Activated CD4-positive, CD25-positive, alpha-beta regulatory T cell treated with anti-CD3 and anti-CD28 coated beads, Interleukin-2, amount 50 U/mL, for 24 hours (primary cell): ENCODE results near the gene TCEAL9.
"Not testable (repeated sequence)": the region's sequence is repeated elsewhere in the genome, so short reads cannot be mapped to it uniquely, and the experiment has no call there.

Experiments used
- ATAC-seq, 2 donors: fragments of 150-1000 bp; cut with Tn5 transposase; one replicate each; pipeline ENCODE4 v1.10.0; 2021; ENCODE audit warnings: mild to moderate bottlenecking in 1 of 2, moderate library complexity in 1 of 2

The TCEAL9 gene

DNA sequence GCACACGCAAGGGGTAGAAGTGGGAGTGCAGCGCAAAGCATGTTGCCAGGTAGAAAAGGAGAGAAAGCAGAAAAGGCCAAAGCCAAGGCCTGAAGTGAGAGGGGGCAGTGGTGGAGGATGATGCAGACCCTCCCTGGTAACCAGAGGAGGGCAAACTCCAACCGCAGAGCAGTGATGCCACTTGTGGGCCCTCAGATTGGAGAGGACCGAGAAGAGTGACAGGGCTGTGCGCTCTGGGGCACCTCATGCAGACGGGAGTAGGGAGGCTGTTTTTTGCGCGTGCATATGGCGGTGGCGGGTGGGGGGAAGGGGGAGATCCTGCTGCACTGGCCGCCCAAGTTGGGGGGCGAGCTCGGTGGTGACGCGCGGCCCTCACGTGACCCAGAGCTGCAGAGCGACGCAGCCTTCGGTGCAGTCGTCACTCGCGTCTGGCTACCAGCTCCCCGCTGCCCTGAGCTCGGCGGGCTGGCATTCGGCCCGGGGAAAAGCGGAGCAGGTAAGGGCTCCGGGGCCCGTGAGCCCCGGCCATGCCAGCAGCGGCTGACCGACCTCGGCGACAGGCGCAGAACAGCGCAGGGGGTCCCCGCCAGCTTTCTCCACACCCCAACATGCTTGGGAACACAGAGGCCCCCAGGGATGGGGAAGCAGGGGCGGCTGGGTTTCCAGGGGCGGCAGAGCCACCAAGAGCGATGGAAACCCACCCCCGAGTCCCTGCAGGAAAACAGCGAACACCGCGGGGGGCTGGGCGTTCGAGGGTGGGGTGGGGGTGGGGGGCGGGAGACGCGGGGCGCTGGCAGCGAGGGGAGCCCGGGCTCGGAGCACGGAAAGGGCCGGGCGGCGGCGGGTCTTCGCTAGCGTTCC is 20.0 kb downstream of the TCEAL9 start, which contains the start of gene BEX3:
TSS of gene BEX3 (plus strand) at position 421 of the 861 bp plus-strand sequence. CDS start 984 bp downstream, outside the sequence.
- ATAC-seq = peak; percentile 79 to 88

- ATAC-seq = no peak
Observed at GRCh38 chrX:103376979-103377324, 20.6 kb downstream of the TCEAL9 start.

DNA sequence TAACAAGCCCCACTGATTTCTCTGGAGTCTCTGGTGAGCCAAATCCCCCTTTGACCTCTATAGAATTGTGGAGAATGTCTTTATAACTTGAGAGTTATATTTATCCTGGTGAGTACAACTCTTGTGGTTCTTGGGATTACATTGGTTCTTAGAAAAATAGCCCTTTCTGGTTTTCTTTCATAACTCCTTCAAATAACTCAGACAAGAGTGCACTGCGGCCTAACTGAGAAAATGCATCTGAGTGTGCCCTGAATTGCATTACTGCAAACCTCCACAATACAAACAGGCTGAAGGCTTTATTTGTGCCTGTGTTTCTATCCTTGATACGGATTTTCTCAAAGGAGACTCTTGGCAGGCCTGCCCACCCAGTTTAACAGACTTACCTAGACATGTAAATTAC is 22.7 kb downstream of the TCEAL9 start:
- no peak for ATAC-seq

- ATAC-seq = no peak
Observed at GRCh38 chrX:103382877-103383276, 26.6 kb downstream of the TCEAL9 start.

- no peak for ATAC-seq
Observed at GRCh38 chrX:103384672-103385071, 28.4 kb downstream of the TCEAL9 start.

DNA sequence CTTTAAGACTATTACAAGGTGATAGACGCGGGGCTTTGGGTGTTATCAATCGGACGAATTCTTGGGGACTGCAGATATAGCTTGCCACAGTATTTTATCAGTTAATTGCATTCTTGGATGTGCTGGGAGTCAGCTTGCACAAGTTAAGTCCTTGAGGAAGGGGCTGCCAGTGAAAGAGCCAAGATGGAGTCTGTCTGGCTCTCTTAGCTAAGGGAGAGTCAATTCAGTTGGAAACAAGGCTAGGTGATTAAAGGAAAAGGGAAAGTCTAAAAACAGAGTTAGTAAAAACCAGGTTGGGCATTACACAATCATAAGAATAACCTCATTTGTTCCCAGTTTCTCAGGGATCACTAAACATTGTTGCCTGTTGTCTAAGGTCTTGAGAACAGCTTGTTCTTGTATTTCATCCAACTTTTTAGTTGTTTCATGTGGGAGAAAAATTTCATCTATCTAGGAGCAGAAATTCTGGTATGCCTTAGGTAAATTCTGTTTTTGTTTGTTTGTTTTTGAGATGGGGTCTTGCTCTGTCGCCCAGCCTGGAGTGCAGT is 29.1 kb downstream of the TCEAL9 start:
- ATAC-seq = not testable (repeated sequence)

DNA sequence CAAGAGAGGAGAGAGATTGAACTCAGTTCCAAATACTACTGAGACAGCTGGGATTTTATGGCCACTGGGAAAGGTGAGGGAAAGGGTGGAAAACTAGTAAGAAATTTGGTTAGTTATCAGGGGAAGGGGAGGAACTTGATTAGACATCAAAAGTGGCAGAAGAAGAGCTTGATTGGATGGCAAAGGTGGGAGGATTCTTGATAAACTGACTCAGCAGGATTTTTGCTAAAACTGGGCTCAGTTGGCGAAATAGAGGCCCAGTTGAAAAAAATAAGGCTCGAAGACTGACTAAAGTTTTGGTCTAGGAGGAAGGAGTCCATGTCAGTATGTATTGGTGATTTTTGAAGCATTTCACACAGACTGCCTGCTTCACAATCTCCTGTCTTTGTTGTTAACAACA is 30.0 kb downstream of the TCEAL9 start:
- ATAC-seq = no peak

- ATAC-seq = no peak
Observed at GRCh38 chrX:103393487-103393886, 37.2 kb downstream of the TCEAL9 start.

GRCh38 chrX:103396186-103396585 is 39.9 kb downstream of the TCEAL9 start:
- ATAC-seq = no peak

GRCh38 chrX:103396660-103397059 is 40.4 kb downstream of the TCEAL9 start:
- ATAC-seq = no peak

DNA sequence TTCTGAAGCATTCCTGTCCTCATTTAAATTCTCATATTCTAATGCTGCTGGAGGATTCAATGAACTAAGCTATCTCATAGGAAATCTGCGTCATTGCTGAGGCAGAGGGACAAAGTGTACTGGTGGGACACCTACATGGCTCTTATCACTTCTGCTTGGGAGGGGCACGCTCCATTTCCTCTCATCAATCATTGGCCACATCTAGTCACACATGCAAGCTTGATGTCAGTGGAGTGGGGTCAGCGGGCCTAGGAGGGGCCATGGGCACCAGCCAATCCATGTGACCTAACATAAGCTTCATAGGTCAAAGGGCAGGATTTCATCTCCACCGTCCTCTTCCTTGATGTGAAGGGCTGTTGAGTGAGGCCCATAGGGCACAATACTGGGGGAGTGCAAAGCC is 41.4 kb downstream of the TCEAL9 start:
- ATAC-seq = no peak

DNA sequence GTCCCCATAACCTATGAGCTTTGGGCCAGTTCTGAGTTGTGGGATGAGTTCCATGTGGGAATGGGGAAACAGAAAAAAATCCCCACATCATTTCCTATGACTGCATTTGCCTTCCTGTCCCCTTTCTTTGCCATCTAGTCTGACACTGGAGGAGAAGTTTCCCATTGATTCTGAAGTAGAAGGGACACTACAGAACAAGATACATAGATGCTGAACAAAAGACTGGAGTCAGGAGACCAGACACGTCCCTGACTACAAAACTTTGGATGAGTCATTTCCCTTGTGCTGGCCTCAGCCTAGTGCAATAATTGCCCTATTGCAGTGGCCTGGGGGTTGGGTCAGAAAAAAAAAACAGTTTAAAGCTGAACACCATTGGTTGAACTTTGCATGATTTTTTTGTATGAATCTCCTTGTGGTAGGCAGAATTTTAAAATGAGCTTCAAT is 42.1 kb downstream of the TCEAL9 start:
- ATAC-seq = peak in 1 of 2 donors; percentile 43

DNA sequence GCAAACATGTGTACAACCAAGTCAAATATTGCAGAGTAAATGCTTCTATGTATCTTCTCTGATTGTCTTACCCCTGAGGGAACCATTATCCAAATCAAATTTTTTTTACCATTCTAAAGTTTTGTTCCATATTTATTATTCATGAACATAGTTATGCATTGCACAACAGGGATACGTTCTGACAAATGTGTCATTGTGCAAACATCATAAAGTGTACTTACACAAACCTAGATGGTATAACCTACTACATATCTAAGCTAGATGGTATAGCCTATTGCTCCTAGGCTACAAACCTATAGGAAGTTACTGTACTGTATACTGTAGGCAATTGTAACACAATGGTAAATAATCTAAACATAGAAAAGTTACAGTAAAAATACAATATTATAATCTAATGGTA is 43.4 kb downstream of the TCEAL9 start:
- ATAC-seq = no peak

DNA sequence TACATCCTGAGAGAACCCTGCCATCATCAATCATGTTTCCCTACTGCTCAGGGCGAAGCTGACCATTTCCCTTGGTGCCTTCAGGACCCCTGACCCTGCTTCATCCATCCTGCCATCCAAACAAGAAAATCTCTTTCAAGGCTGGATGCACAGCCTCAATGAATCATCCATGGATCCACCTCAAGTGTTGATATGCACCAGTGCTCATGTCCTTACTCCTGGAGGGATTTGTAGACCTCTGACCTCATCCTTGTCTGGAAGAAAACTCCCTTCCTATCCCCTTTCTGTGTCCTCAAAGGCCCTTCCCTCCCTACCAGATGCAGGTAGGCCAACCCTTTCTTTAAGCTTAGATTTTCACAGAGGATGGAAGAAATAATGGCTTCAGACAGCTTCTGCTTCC is 44.6 kb downstream of the TCEAL9 start:
- no peak for ATAC-seq

DNA sequence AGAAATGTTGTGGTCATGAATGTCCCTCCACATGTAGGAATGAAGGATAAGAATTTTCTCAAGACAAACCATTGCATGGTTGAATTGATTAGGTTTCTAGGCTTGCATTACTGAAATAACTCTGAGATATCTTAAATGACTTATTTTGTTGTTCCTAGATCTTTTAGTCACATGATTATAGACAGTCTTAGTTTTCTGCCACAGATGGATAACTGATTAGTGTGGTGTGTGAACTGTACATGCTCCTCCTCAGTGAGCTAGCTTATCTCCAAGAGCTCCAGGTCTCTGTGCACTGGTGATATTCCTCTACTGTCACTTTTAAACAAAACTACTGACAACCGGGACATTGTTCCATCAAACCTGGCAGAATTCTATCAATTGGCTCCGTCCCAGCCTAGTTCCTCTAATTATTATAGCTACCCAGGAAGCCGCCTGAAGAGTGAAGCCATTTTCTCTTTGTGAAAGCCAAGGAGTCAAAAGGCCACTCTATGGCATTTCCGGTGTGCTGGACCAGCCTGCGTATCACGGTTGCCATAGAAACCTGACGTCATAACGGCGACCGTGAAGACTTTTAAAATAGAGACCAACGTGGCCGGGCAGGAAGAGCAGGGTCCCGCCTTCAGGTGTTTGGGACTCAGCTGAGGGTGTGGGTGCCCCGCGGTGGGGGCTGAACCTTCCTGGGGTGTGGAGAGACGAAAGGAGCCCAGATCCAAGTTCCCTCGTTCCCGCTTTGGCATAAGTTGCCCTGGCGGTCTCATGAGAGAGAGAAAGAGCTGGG is 48.1 kb downstream of the TCEAL9 start:
- peak; percentile 60 to 71 for ATAC-seq

DNA sequence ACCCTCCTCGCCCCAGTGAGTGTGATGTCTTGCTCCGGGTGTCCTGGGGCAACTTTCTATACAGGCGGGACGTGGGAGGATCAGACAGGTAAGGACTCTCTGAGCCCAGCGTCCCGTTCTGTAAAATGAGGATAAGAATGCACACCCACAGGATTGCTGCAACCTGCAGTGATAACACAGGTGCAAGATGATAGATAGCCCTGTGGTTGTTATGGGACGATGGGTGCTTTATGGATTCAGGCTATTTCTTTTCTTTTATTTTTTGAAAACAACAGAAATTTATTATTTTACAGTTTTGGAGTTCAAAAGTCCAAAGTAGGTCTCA is 48.7 kb downstream of the TCEAL9 start:
- ATAC-seq = peak in 1 of 2 donors; percentile 35

DNA sequence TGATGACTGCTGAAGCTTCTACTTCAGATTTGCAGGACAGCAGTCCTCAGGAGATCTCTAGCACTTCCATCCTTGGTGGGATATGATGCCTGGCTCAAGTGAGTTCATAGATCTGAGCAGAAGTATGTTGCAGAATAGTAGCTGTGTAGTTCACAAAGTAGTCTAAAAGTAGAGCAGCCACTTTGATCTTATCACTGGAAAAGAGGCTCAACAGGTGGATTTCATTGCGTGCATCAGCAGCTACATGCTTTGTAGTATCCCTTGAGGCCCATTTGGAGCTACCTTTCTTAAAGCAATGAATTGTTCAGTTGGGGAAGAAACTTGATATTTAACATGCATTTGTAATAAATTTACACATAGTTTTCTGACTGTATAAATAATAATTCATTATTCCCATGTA is 50.0 kb downstream of the TCEAL9 start:
- no peak for ATAC-seq

DNA sequence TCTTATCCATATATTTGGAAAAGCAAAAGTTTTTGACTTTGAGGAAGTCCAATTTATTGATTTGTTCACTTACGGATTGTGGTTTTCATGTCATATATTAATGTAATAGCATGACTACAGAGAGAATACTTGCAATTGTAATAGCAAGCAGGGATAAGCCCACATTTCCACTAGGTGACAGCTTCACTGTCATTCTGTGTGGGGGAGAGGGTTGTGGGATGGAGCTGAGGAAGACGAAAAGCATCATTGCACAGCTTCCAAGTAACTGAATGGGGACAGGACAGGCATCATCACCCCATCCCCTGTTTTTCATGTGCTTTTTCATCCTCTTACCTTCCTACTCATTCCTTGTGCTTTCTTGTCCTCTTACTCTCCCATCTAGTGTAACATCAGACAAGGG is 51.5 kb downstream of the TCEAL9 start:
- no peak for ATAC-seq
